Measurements from ENCODE around the gene BCAR3. TPM values are rescaled to one million over a fixed set of nuclear protein-coding genes. Genes with fewer than 3 reads are reported as not detected.

The BCAR3 gene
- total RNA-seq, 2 donors from 2014 or later: 10.4 to 17.5 TPM

Other genes starting within 250 kb of the BCAR3 start
- gene FNBP1L, start 233.7 kb downstream of the BCAR3 start, total RNA-seq: 10 to 100 TPM in 1 of 2 donors, 1 to 10 TPM in 1; 9.3 to 11.3 TPM
- 10 to 100 TPM; 48.3 to 77.8 TPM for gene DNTTIP2, start 197.4 kb upstream of the BCAR3 start, total RNA-seq
- 10 to 100 TPM in 1 of 2 donors, 1 to 10 TPM in 1; 9.7 to 16.8 TPM for gene GCLM, start 227.6 kb upstream of the BCAR3 start, total RNA-seq

Data from posterior vena cava (tissue), 2 donors.